ENCODE data around the gene SUPT7L. TPM values are rescaled to one million over a fixed set of nuclear protein-coding genes. Genes with fewer than 3 reads are reported as not detected.
A peak's percentile ranks its signal among the peaks of the same experiment; 100 is the strongest.

The SUPT7L gene
- total RNA-seq: 10 to 100 TPM; 32.9 to 41.9 TPM

- peak; percentile 80 for DNase-seq (ENCODE audit: low spot score)
- Mint-ChIP-seq H3K4me3 (peak within 1 kb of the TSS; percentile 97), H3K36me3 (peaks cover 22% of the 10 kb centered on the region), H3K27me3 (no peaks in the 10 kb centered on the region), H3K4me1 (ENCODE audit: low read depth in 2 of 2) (peaks cover 41 to 44% of the 10 kb centered on the region in 2 donors), H3K9me3 (no peaks in the 10 kb centered on the region), H3K27ac (peak within 1 kb of the TSS; percentile 98 to 99)
- ATAC-seq: peak; percentile 87 to 91
Observed at GRCh38 chr2:27663285-27664153, at the start of gene SUPT7L, which contains the start of gene SLC4A1AP. Gene SUPT7L (minus strand): TSS chr2:27663614. CDS start chr2:27662192, 1,422 bp downstream. Gene SLC4A1AP (plus strand): TSS chr2:27663889. CDS start chr2:27663915, 26 bp downstream.

- Mint-ChIP-seq H3K27ac (no peak overlapping the region), H3K27me3 (peaks cover 0 to 10% of the 10 kb centered on the region in 2 donors), H3K4me3 (no peak overlapping the region), H3K4me1 (ENCODE audit: low read depth in 2 of 2) (peaks cover 23 to 24% of the 10 kb centered on the region in 2 donors), H3K9me3 (no peaks in the 10 kb centered on the region), H3K36me3 (no peaks in the 10 kb centered on the region)
- ATAC-seq (no peak), DNase-seq (ENCODE audit: low spot score) (no peak)
Observed at GRCh38 chr2:27713201-27713600, 49.8 kb upstream of the SUPT7L start.

- DNase-seq (ENCODE audit: low spot score): no peak
- peaks cover 23 to 24% of the 10 kb centered on the region in 2 donors for H3K4me1 Mint-ChIP-seq (ENCODE audit: low read depth in 2 of 2)
- H3K9me3 Mint-ChIP-seq: no peaks in the 10 kb centered on the region
- peaks cover 0 to 9% of the 10 kb centered on the region in 2 donors for H3K27me3 Mint-ChIP-seq
- H3K4me3 Mint-ChIP-seq: peak overlapping the region; percentile 37
- no peaks in the 10 kb centered on the region for H3K36me3 Mint-ChIP-seq
- no peak for ATAC-seq
- H3K27ac Mint-ChIP-seq: peak overlapping the region; percentile 17 to 69
Observed at GRCh38 chr2:27712522-27712921, 49.1 kb upstream of the SUPT7L start.

GRCh38 chr2:27711804-27712203, 48.4 kb upstream of the SUPT7L start:
- ATAC-seq (no peak), DNase-seq (ENCODE audit: low spot score) (no peak)
- peaks cover 19 to 20% of the 10 kb centered on the region in 2 donors for H3K4me1 Mint-ChIP-seq (ENCODE audit: low read depth in 2 of 2)
- peaks cover 0 to 5% of the 10 kb centered on the region in 2 donors for H3K27me3 Mint-ChIP-seq
- no peaks in the 10 kb centered on the region for H3K36me3 Mint-ChIP-seq
- H3K27ac Mint-ChIP-seq: peak overlapping the region; percentile 17 to 69
- H3K4me3 Mint-ChIP-seq: peak overlapping the region; percentile 37
- H3K9me3 Mint-ChIP-seq: no peaks in the 10 kb centered on the region

GRCh38 chr2:27710640-27711430, 47.4 kb upstream of the SUPT7L start:
- Mint-ChIP-seq H3K27ac (peak overlapping the region; percentile 17 to 69), H3K4me3 (no peak overlapping the region), H3K27me3 (no peaks in the 10 kb centered on the region), H3K9me3 (no peaks in the 10 kb centered on the region), H3K4me1 (ENCODE audit: low read depth in 2 of 2) (peaks cover 15% of the 10 kb centered on the region in 2 donors), H3K36me3 (no peaks in the 10 kb centered on the region)
- no peak for DNase-seq (ENCODE audit: low spot score)
- ATAC-seq: peak; percentile 64 to 76

GRCh38 chr2:27709960-27710575, 46.7 kb upstream of the SUPT7L start:
- Mint-ChIP-seq H3K27me3 (no peaks in the 10 kb centered on the region), H3K4me3 (no peak overlapping the region), H3K27ac (peak overlapping the region in 1 of 2 donors; percentile 23), H3K4me1 (ENCODE audit: low read depth in 2 of 2) (peaks cover 19 to 21% of the 10 kb centered on the region in 2 donors), H3K9me3 (no peaks in the 10 kb centered on the region), H3K36me3 (no peaks in the 10 kb centered on the region)
- ATAC-seq: no peak
- no peak for DNase-seq (ENCODE audit: low spot score)

GRCh38 chr2:27709326-27709725, 45.9 kb upstream of the SUPT7L start:
- no peak for ATAC-seq
- peaks cover 19% of the 10 kb centered on the region in 2 donors for H3K4me1 Mint-ChIP-seq (ENCODE audit: low read depth in 2 of 2)
- no peaks in the 10 kb centered on the region for H3K36me3 Mint-ChIP-seq
- H3K27me3 Mint-ChIP-seq: no peaks in the 10 kb centered on the region
- H3K27ac Mint-ChIP-seq: peak overlapping the region in 1 of 2 donors; percentile 28
- H3K9me3 Mint-ChIP-seq: no peaks in the 10 kb centered on the region
- no peak overlapping the region for H3K4me3 Mint-ChIP-seq
- DNase-seq (ENCODE audit: low spot score): no peak

GRCh38 chr2:27708666-27709065, 45.3 kb upstream of the SUPT7L start:
- peaks cover 23% of the 10 kb centered on the region in 2 donors for H3K4me1 Mint-ChIP-seq (ENCODE audit: low read depth in 2 of 2)
- ATAC-seq: no peak
- H3K4me3 Mint-ChIP-seq: no peak overlapping the region
- H3K27me3 Mint-ChIP-seq: no peaks in the 10 kb centered on the region
- H3K36me3 Mint-ChIP-seq: no peaks in the 10 kb centered on the region
- peak overlapping the region in 1 of 2 donors; percentile 28 for H3K27ac Mint-ChIP-seq
- DNase-seq (ENCODE audit: low spot score): no peak
- H3K9me3 Mint-ChIP-seq: no peaks in the 10 kb centered on the region

GRCh38 chr2:27708257-27708654, 44.8 kb upstream of the SUPT7L start:
- no peak for ATAC-seq
- DNase-seq (ENCODE audit: low spot score): no peak
- peaks cover 27% of the 10 kb centered on the region in 2 donors for H3K4me1 Mint-ChIP-seq (ENCODE audit: low read depth in 2 of 2)
- no peaks in the 10 kb centered on the region for H3K36me3 Mint-ChIP-seq
- no peaks in the 10 kb centered on the region for H3K27me3 Mint-ChIP-seq
- H3K27ac Mint-ChIP-seq: peak overlapping the region in 1 of 2 donors; percentile 28
- no peak overlapping the region for H3K4me3 Mint-ChIP-seq
- no peaks in the 10 kb centered on the region for H3K9me3 Mint-ChIP-seq

- DNase-seq (ENCODE audit: low spot score): no peak
- Mint-ChIP-seq H3K27ac (no peak overlapping the region), H3K4me3 (no peak overlapping the region), H3K27me3 (no peaks in the 10 kb centered on the region), H3K36me3 (no peaks in the 10 kb centered on the region), H3K9me3 (no peaks in the 10 kb centered on the region), H3K4me1 (ENCODE audit: low read depth in 2 of 2) (peaks cover 30 to 32% of the 10 kb centered on the region in 2 donors)
- ATAC-seq: no peak
Observed at GRCh38 chr2:27707462-27708256, 44.2 kb upstream of the SUPT7L start.

GRCh38 chr2:27705851-27706622, 42.6 kb upstream of the SUPT7L start:
- Mint-ChIP-seq H3K27ac (peak overlapping the region; percentile 73 to 78), H3K4me1 (ENCODE audit: low read depth in 2 of 2) (peaks cover 21 to 25% of the 10 kb centered on the region in 2 donors), H3K9me3 (no peaks in the 10 kb centered on the region)

GRCh38 chr2:27704342-27704876, 41.0 kb upstream of the SUPT7L start:
- DNase-seq (ENCODE audit: low spot score): no peak
- Mint-ChIP-seq H3K27ac (peak overlapping the region; percentile 73 to 78), H3K36me3 (no peaks in the 10 kb centered on the region), H3K9me3 (no peaks in the 10 kb centered on the region), H3K27me3 (no peaks in the 10 kb centered on the region), H3K4me3 (no peak overlapping the region), H3K4me1 (ENCODE audit: low read depth in 2 of 2) (peaks cover 21 to 25% of the 10 kb centered on the region in 2 donors)
- no peak for ATAC-seq

More at GRCh38 chr2:27705851-27706622, 42.6 kb upstream of the SUPT7L start:
- DNase-seq (ENCODE audit: low spot score) (no peak), ATAC-seq (peak; percentile 74 to 85)
- H3K27me3 Mint-ChIP-seq: no peaks in the 10 kb centered on the region
- H3K4me3 Mint-ChIP-seq: peak overlapping the region; percentile 52
- no peaks in the 10 kb centered on the region for H3K36me3 Mint-ChIP-seq
